ENCODE results near the gene WWC2.

GRCh38 chr4:183256343-183256742 lies 157.3 kb downstream of the WWC2 start:
- TF ChIP-seq POLR2A (IDR thresholded peaks at IDR 0.05) (no peak), CTCF (IDR thresholded peaks at IDR 0.05) (no peak), EP300 (IDR thresholded peaks at IDR 0.05) (no peak)
